Nephron (organoid): Measurements from ENCODE around the gene MYO3B.
A peak's percentile ranks its signal among the peaks of the same experiment; 100 is the strongest.

ENCODE experiments used
- H3K27ac Mint-ChIP-seq, 3 experiments: 2 replicates each; pipeline ENCODE4 v1.8.0; 2020; ENCODE audit warnings: mixed read lengths in 3 of 3, mild to moderate bottlenecking in 2 of 3, moderate library complexity in 1 of 3
- H3K27me3 Mint-ChIP-seq: 2 replicates; pipeline ENCODE4 v1.8.0; 2021; ENCODE audit warnings: low read depth, mild to moderate bottlenecking, moderate library complexity, mixed read lengths
- H3K36me3 Mint-ChIP-seq: 2 replicates; pipeline ENCODE4 v1.8.0; 2020; ENCODE audit warnings: low read depth, mixed read lengths
- H3K4me1 Mint-ChIP-seq: 2 replicates; pipeline ENCODE4 v1.8.0; 2020; ENCODE audit warnings: mixed read lengths
- H3K4me3 Mint-ChIP-seq, 3 experiments: 2 replicates each; pipeline ENCODE4 v1.8.0; 2020; ENCODE audit warnings: mild to moderate bottlenecking in 3 of 3, mixed read lengths in 3 of 3, moderate library complexity in 2 of 3
- H3K9me3 Mint-ChIP-seq: 2 replicates; pipeline ENCODE4 v1.8.0; 2020; ENCODE audit warnings: mixed read lengths
- CTCF ChIP-seq, 3 experiments: fragments of 200-600 bp; sonication (generic); IDR thresholded peaks; one replicate each; pipeline ENCODE4 v1.5.0; 2021; ENCODE audit warnings: antibody characterized with exemption in 3 of 3; ENCODE audit not compliant: unreplicated experiment in 3 of 3

MYO3B gene

GRCh38 chr2:170177950-170178781 is at the start of gene MYO3B:
Gene MYO3B, plus strand, starts transcription at chr2:170178147. Its CDS starts 141 bp downstream, at chr2:170178288.
- no peak for TF ChIP-seq CTCF (IDR thresholded peaks at IDR 0.05; ENCODE audit: unreplicated experiment in 3 of 3)
- Mint-ChIP-seq H3K36me3 (no peaks in the 10 kb centered on the region), H3K27ac (peak within 1 kb of the TSS; percentile 70 to 93 (median 76)), H3K9me3 (no peaks in the 10 kb centered on the region), H3K4me3 (no peak within 1 kb of the TSS), H3K27me3 (no peaks in the 10 kb centered on the region), H3K4me1 (peaks cover 6% of the 10 kb centered on the region)

- Mint-ChIP-seq H3K27ac (peak overlapping the region in 2 of 3 experiments; percentile 45 to 67), H3K9me3 (peaks cover 14% of the 10 kb centered on the region), H3K4me3 (no peak overlapping the region), H3K27me3 (peaks cover 9% of the 10 kb centered on the region), H3K4me1 (peaks cover 12% of the 10 kb centered on the region), H3K36me3 (no peaks in the 10 kb centered on the region)
- no peak for TF ChIP-seq CTCF (IDR thresholded peaks at IDR 0.05; ENCODE audit: unreplicated experiment in 3 of 3)
Measured at GRCh38 chr2:170139276-170139967, 38.5 kb upstream of the MYO3B start.

- TF ChIP-seq CTCF (IDR thresholded peaks at IDR 0.05; ENCODE audit: unreplicated experiment in 3 of 3): no peak
- H3K9me3 Mint-ChIP-seq: peaks cover 7% of the 10 kb centered on the region
- H3K36me3 Mint-ChIP-seq: no peaks in the 10 kb centered on the region
- no peak overlapping the region for H3K4me3 Mint-ChIP-seq
- H3K27ac Mint-ChIP-seq: peak overlapping the region; percentile 27 to 67 (median 52)
- peaks cover 24% of the 10 kb centered on the region for H3K4me1 Mint-ChIP-seq
- peaks cover 9% of the 10 kb centered on the region for H3K27me3 Mint-ChIP-seq
Measured at GRCh38 chr2:170140561-170140960, 37.4 kb upstream of the MYO3B start.

- Mint-ChIP-seq H3K36me3 (no peaks in the 10 kb centered on the region), H3K27me3 (peaks cover 9% of the 10 kb centered on the region), H3K4me1 (peaks cover 32% of the 10 kb centered on the region), H3K27ac (peak overlapping the region; percentile 17 to 76 (median 67)), H3K4me3 (no peak overlapping the region), H3K9me3 (no peaks in the 10 kb centered on the region)
- no peak for TF ChIP-seq CTCF (IDR thresholded peaks at IDR 0.05; ENCODE audit: unreplicated experiment in 3 of 3)
Measured at GRCh38 chr2:170141865-170142264, 36.1 kb upstream of the MYO3B start.

GRCh38 chr2:170142502-170142901 is 35.4 kb upstream of the MYO3B start:
- Mint-ChIP-seq H3K27ac (peak overlapping the region in 2 of 3 experiments; percentile 50 to 76), H3K9me3 (peaks cover under 1% of the 10 kb centered on the region)

More at GRCh38 chr2:170142502-170142901, 35.4 kb upstream of the MYO3B start:
- H3K4me1 Mint-ChIP-seq: peaks cover 32% of the 10 kb centered on the region
- no peak for TF ChIP-seq CTCF (IDR thresholded peaks at IDR 0.05; ENCODE audit: unreplicated experiment in 3 of 3)
- no peak overlapping the region for H3K4me3 Mint-ChIP-seq
- H3K36me3 Mint-ChIP-seq: no peaks in the 10 kb centered on the region
- peaks cover 9% of the 10 kb centered on the region for H3K27me3 Mint-ChIP-seq
